Measurements from ENCODE around the gene POU6F1. TPM values are rescaled to one million over a fixed set of nuclear protein-coding genes. Genes with fewer than 3 reads are reported as not detected.

Gene POU6F1
- total and polyA plus RNA-seq, 2 of the 8 experiments (the other 6 are each of a cell fraction or from before 2014, with no cell fraction given), result 5.6 to 8.7 TPM

- no peak for TF ChIP-seq HDAC2 (IDR thresholded peaks at IDR 0.05; ENCODE audit: borderline replicate concordance in 1 of 2, low read depth in 2 of 2, low read length in 2 of 2)
- no peak for TF ChIP-seq BCL11A (IDR thresholded peaks at IDR 0.05; ENCODE audit: low read depth in 2 of 2, low read length in 2 of 2)
- TF ChIP-seq RNF2 (IDR thresholded peaks at IDR 0.05; ENCODE audit: borderline replicate concordance, low read depth, low read length, missing control alignments, poor library complexity, severe bottlenecking), result no peak
- no peak for TF ChIP-seq JUND (IDR thresholded peaks at IDR 0.05; ENCODE audit: low read length)
- no peak for TF ChIP-seq GTF2F1 (IDR thresholded peaks at IDR 0.05; ENCODE audit: borderline replicate concordance, low read depth, low read length)
These were observed 8.6 kb downstream of the POU6F1 start (continued) for GRCh38 chr12:51209259-51209658.

Data from H1 (cell line).